Measurements from ENCODE around the gene FSIP1.

The FSIP1 gene

DNA sequence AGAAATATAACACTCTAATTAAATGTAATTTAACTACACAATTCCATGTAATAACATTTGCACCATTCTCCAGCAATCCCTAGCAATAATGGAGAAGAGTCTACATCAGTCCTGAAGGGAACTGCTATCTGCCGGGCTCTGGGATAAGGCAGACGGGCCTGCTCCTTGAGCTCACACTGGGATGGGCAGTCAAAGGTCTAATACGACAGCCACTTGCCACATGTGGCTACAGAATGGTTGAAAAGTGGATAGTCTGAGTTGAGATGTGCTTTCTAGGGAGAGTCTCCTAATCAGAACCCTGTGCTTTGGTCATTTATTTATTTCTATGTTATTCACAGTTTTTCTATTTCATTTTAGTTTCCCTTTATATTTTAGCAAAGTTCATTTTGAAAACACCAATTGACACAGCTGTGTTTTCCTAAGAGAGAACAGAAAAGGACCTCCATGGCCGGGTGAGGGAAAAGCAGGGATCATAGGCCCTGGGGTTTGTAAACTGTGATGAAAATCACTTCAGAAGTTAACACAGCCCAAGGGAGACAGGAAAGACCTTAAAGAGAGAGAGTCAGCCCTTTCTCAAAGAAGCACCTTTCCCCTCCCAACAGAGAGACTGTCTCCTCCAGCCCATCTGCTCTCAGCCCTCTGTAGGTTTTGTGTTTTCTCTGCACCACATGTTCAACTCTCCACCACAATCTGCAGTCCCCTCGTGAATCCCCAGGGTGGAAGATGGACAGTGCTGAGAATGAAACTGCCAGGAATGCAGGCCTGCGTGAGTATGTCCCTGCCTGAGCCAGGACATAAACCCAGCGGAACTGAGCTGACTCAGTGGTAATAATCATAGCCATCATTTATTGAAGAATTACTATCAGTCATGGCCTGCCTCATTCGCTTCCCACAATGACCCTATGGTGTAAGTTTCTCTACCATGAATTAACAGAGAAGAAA is 11.6 kb downstream of the FSIP1 start:
- in situ Hi-C loops (cut with HindIII; ENCODE audit: low sequenced_read_pairs), result no loop called here

DNA sequence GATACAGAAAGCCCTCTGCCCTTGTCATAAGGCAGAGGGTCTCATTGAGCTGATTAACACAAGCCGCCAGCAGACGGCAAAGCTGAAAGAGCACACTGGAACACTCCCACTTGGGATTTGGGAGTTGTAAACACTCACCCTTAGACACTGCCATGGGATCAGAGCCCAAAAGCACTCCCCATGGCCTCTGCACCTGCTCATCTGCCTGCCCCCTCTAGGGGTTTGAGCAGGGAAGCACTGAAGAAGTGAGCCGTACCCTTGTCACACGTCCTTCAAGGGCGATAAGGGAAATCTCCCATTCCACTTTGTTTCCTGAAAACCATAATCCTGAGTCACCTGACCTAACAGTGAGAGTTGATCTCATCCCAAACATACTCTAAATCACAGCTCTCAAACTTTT is 14.7 kb downstream of the FSIP1 start:
- in situ Hi-C loops (cut with HindIII; ENCODE audit: low sequenced_read_pairs), result no loop called here

DNA sequence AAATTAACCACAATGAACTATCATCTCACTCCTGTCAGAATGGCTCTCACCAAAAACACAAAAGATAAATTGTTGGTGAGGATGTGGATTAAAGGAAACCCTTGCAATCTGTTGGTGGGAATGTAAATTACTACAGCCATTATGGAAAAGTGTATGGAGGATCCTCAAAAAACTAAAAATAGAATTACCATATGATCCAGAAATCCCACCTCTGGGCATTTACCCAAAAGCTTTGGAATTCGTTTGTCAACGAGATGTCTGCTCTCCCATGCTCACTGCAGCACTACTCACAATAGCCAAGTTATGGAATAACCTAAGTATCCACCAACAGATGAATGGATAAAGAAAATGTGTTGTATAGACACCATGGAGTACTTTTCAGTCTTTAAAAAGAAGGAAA is 21.6 kb downstream of the FSIP1 start:
- in situ Hi-C loops (cut with HindIII; ENCODE audit: low sequenced_read_pairs), result no loop called here

DNA sequence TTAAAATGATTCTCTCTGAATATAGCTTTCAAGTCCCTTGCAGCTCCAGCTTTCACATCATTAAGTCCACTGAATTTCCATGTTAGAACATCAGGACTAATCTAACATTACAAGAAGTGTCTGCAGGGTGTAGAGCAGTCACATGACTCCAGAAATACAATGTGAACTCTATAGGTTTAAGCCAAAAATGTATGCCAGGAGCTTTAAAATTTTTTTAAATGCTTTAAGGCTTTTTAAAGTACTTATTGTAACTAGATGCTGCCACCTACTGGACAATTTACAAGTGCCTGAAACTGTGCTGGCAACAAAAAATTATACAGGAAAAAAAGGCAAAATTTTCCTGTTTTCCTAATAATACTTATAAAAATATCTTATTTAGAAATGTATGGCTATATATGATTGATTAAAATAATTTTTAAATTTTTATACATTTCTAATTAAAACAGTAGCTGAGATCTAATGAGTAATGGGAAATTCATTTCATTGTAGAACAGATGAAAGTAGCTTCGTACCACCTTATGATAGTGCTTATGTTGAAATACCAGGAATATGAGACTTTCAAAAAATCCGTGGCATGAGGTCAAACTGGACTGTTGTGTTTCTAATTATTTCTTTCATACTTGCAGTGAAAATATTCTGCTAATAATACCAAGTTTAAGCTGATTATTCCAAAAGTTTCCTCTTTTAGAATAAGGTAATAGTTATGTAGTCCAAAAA is 25.7 kb downstream of the FSIP1 start:
- in situ Hi-C loops (cut with HindIII; ENCODE audit: low sequenced_read_pairs), result no loop called here

DNA sequence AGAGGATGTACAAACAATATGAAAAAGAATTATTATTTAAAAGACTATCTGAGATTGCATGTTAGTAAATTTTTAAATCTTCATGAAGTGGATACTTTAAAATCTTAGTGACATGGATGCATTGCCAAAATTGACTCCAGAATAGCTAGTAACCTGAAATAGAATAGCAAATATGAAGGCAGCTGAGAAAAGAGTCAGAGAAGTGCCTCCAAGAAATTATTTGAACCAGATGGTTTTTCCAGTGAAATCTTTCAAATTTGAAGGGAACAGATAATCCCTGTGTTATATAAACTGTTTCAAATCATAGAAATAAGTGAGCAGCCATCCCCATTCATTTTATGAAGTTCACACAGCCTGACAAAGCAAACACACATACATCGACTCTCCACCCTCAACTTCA is 29.6 kb downstream of the FSIP1 start:
- in situ Hi-C loops (cut with HindIII; ENCODE audit: low sequenced_read_pairs), result no loop called here

DNA sequence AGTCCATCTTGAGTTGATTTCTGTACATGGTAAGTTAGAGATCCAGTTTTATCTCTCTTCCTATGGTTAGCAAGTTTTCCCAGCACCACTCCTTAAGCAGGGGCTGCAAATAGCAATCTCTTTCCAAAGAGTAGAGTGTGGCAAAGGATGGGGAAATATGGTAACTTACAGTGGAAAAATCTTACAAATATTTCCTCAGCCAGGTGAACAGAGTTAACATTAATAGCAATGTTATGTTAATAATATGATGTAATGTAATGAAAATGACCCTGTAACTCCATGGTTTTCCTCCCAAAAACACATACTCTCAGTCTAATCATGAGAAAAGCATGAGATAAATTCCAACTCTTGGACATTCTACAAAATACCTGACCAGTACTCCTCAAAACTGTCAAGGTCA is 30.4 kb downstream of the FSIP1 start:
- in situ Hi-C loops (cut with HindIII; ENCODE audit: low sequenced_read_pairs), result no loop called here

DNA sequence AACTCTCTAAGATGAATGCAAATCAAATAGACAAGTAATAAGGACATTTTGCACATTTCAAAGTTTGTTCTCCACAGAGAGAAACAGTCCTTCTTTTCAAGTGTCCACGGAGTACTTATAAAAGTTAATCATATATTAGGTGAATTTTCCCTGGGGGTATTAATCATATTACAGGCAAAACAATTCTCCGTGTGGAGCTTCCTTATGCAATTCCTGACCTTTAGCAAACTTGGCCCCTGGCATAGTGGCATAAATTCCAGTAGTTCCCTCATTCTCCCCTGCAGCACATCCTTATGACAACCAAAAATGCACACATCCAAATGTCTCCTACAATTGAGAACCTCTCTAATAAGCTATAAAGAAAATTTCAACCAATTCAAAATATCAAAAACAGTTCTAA is 34.4 kb downstream of the FSIP1 start:
- in situ Hi-C loops (cut with HindIII; ENCODE audit: low sequenced_read_pairs), result no loop called here

DNA sequence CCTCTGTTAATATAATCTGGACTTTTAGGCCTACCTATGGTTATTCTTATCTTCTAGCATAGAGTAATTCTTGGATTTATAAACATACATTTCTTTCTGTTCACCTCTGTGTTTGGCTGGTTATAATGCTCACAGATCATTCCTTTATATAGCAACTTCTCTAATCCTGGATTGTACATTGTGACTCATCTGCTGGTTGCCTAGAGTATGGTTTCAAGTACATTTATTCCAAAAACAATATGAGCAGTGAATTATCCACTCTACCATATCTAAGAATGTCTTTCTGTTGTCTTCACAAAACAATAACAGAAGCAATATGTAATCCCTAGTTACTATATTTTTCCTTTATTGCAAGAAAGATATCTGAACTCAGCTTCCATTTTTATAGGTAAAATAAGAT is 35.3 kb downstream of the FSIP1 start:
- in situ Hi-C loops (cut with HindIII; ENCODE audit: low sequenced_read_pairs), result no loop called here

DNA sequence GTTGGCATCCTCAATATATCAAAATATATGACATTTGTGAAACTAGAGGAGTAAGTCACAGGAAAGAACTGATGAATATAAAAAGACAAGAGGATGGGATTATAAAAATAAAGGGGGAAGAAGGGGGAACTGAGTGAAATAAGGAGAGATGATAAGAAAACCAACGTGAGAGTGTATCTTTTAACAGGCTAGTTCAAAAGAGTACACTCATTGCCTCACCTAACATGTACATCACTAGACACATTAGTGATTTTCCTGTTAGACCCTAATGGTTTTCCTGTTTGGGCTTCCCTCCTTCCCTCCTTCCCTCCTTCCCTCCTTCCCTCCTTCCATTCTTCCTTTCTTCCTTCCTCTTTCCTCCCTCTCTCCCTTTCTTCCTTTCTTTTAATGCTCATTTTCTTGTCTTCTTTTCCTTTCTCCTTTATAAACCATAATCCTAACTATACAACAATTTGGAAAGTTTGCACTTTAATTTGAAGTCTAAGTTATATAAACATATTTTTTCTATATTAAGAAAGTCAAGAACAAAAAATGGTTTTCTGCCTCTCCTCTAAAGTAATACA is 35.8 kb downstream of the FSIP1 start:
- in situ Hi-C loops (cut with HindIII; ENCODE audit: low sequenced_read_pairs), result no loop called here

DNA sequence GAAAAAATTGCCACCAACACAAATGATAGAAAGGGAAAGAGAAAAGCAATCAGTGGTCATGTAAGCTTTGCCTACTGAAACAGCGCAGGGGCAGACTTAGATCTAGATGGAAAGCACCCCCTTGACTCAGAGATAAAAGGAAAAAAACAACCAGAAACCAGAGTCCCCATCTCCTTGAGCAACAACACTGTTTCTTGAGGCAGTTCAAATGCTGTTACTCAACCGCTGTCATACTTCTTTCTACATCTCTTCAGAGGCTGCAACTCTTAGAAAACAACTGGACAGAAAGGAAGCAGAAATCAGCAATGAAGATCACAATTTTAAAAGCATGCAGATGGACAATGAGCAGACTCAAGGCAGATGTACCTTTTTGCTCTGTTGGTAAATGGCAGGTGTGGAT is 36.5 kb downstream of the FSIP1 start:
- in situ Hi-C loops (cut with HindIII; ENCODE audit: low sequenced_read_pairs), result no loop called here

DNA sequence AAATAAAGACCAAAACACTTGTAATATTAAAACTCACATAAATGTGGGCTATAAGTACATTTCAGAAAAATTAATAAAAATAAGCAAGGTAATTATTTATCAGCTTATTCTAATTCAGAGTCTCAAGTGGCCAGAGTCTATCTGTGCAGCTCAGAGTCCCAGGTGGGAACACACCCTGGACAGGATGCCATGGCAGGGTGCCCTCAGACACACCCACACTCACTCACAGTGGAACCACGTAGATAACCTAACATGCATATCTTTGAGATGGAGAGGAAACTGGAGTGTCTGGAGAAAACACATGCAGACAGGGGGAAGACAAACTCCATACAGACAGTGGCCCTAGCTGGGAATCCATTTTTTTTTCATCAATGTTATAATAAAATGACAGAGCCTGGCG is 37.2 kb downstream of the FSIP1 start:
- in situ Hi-C loops (cut with HindIII; ENCODE audit: low sequenced_read_pairs), result no loop called here

DNA sequence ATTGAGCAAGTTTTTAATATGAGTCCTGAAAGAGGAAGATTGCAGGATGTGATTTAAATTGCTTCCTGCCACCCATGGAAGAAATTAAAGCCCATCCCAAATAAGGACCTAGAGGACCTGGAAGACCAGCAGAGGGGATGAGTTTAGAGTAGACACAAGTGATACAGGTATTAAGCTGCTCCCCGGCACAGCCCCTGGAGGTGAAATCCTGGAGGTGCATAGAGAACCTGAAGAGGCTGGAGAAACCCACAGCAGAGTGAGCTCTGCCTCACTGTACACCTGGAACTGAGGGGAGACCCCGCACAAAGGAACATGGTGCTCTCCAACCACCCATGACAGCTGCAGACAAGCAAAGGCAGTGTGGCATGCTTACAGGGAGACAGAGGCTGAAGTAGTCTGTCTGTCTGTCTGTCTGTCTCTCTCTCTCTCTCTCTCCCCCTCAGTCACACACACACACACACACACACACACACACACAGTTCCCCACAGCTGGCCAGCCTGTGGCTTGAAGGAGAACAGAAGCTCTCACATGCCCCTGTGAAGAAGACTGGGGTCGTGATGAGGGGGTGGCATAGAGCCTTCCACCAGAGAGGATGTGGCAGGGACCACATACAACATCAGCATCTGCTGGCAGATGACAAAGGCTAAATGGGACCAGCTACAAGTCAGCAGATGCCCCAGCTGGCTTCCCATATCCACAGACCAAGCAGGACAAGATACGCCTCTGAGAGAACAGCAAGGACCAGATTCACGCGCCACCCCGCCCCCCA is 38.1 kb downstream of the FSIP1 start:
- in situ Hi-C loops (cut with HindIII; ENCODE audit: low sequenced_read_pairs), result no loop called here

DNA sequence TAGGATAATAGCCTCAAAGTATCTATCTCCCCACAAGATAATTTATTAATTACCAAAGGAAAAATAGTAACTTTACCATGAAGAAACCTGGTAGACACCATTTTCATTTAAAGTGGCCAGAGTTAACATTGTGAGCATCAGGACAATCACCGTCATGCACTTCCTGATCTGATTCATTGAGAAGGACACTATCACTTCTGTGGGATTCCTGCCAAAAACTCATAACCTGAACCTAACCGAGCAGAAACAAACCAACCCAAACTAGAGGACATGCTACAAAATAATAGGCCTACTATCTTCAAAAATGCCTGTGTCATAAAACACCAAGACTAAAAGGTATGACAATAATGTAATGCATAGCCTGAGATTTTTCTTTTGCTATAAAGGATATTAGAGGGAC is 39.0 kb downstream of the FSIP1 start:
- in situ Hi-C loops (cut with HindIII; ENCODE audit: low sequenced_read_pairs), result no loop called here

DNA sequence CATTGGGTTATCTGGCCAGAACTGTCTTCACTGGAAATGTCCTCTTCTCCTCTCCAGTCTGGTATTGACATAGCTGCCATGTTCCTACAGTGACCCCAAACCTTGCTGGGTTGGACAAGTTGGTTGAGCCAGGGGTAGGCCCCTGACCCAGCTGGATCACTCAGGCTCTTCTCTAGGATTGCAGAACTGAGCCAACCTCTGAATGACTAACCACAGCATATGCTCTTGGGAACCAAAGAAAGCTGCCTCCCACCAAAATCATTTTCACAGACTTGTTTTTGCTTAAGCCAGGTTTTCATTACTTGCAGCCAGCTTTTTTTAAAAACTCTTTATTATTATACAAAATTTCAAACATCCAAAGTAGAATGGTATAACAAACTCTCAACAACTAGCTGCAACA is 41.4 kb downstream of the FSIP1 start:
- in situ Hi-C loops (cut with HindIII; ENCODE audit: low sequenced_read_pairs), result no loop called here

DNA sequence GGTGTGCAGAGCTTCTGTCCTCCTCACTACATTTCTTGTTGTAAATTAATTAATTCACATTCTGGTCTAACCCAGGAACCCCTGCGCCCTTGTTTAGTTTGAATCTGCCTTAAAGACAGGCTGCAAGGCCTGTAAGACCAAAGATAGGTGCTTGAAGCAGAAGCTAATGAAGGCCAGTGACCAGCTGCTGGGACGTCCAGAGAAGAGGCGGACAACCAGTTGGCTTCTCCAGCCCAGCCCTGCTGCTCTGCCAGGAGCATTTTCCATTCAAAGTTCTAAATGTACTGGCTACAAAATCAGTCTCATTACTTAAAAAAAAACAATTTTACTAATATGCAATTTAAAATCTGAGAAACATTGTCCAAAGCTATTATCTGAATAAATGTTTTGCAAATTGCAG is 43.6 kb downstream of the FSIP1 start:
- in situ Hi-C loops (cut with HindIII; ENCODE audit: low sequenced_read_pairs), result no loop called here

DNA sequence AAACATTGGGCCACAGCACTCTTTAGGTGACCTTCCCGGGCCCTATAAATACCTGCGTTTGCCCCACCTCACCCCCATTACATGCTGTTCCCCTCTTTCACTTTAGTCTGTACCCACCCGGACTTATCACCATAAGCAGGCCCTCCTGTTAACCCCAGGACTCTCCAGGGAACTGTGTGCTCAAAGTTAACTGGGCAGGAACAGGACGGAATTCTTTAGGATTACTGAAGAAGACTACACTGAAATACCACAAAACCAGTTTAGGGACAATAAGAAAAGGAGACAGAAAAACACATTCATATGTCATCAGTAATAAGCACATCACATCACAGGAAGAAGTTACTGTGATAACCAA is 45.5 kb downstream of the FSIP1 start:
- in situ Hi-C loops (cut with HindIII; ENCODE audit: low sequenced_read_pairs), result no loop called here

DNA sequence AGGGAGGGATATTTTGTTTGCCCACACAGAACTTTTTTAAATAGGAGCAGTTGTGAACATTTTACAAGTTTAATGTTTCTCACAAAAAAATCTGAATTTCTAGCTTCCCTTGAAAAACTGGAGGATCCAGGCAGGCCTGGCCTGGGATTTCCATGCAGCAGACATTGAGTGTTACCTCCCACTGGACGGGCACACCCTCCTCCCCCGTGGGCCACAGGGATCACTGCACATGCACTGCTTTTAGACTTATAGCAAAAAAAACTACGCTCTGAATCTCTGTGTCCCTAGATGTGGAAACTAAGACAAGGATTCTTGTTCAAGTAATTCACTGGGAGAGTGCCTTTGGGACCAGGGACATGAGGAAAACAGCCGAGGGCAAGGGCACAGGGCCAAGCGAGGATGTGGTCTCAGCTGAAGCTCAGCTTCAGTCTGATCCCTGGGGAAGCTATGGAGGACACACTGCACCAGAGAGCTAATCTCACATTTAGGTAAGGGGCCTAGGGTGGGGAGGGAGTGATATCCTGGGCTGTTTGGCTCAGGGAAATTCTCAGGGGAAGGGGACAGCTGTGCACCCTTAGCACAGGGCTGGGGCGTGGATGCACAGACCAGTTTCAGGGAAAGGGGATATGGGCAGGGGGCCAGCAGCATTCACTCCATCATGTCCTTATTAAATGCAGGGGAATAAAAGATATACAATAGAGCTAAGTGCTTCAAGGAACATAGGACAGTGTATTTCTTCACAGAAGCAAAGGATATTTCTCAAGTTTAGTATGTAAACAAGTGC is 46.0 kb downstream of the FSIP1 start:
- in situ Hi-C loops (cut with HindIII; ENCODE audit: low sequenced_read_pairs), result no loop called here

DNA sequence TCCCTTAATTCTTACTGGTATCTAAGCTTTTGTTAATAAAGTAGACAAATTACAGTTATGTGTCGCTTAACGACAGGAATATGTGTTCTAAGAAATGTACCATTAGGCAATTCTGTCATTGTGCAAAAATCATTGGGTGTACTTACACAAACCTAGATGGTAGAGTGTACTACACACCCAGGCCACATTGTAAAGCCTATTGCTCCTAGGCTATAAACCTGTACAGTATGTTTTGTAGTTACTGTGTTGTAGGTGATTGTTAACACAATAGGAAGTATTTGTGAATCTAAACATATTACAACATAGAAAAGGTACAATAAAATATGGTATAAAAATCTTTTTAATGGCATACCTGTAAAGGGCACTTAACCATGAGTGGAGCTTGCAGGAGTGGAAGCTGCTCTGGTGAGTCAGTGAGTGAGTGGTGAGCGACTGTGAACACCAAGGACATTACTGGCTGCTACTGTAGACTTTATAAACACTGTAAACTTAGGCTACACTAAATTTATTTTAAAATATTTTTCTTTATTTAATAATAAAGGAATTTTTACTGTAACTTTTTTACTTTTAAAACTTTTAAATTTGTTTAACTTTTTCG is 47.4 kb downstream of the FSIP1 start:
- in situ Hi-C loops (cut with HindIII; ENCODE audit: low sequenced_read_pairs), result no loop called here

DNA sequence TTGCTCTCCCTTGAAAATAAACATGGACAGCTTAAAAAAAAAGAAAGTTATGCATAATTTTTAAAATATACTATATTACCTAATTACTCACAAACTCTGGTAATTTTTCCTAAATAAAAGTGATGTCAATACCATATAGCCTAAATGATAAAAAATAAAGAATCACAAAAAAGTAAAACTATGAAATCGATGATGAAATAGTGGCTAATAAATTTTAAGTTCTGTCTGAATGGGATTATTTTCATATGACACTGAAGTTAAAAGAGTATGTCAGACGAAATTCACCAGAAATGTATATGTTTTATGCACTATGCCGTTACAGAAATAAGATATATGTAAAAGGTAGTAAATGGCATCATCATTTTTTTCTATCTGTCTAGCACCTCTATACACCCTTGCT is 51.4 kb downstream of the FSIP1 start:
- in situ Hi-C loops (cut with HindIII; ENCODE audit: low sequenced_read_pairs), result no loop called here

DNA sequence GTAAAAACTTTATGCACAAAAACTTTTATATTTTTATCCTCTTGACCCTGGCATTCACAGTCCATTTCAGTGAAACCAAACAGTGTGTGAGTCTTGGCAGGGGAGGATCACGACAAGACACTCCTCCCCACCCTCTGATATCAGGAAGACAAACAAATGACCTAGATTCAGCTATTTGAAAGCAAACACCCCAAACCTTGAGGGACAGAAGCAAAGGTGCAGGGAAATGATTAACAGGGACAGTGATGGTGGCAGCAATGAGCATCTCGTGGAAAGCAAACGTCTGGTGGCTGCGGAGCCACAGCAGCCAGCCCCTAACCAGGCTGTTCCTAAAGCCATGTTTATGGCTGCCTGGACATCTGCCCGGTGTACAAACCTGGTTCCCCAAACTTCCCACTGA is 52.1 kb downstream of the FSIP1 start:
- in situ Hi-C loops (cut with HindIII; ENCODE audit: low sequenced_read_pairs), result no loop called here

Data from DLD1 (cell line).